ENCODE data around the gene AFTPH.

DNA sequence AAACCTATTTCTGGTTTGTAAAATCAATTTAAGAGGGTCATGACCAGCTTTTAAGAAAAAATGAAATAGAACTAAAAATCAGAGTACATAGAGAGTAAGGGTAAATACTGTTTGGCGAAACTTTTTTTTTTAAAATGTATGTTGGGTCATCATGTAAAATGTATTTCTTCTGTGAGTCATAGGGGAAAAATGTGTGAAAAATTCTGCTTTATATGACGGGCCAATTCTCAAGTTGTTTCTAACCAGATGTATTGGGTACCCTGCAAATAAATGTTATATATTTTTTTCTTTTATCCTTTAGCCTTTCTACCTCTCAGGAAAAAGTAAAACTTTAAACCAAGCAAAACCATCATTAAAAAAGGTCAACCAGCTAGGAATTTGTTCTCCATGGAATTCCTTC, 13.9 kb downstream of the AFTPH start:
- TF ChIP-seq, protein P1, sequence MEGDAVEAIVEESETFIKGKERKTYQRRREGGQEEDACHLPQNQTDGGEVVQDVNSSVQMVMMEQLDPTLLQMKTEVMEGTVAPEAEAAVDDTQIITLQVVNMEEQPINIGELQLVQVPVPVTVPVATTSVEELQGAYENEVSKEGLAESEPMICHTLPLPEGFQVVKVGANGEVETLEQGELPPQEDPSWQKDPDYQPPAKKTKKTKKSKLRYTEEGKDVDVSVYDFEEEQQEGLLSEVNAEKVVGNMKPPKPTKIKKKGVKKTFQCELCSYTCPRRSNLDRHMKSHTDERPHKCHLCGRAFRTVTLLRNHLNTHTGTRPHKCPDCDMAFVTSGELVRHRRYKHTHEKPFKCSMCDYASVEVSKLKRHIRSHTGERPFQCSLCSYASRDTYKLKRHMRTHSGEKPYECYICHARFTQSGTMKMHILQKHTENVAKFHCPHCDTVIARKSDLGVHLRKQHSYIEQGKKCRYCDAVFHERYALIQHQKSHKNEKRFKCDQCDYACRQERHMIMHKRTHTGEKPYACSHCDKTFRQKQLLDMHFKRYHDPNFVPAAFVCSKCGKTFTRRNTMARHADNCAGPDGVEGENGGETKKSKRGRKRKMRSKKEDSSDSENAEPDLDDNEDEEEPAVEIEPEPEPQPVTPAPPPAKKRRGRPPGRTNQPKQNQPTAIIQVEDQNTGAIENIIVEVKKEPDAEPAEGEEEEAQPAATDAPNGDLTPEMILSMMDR (IDR thresholded peaks at IDR 0.05) = no peak
- TF ChIP-seq, protein P2, sequence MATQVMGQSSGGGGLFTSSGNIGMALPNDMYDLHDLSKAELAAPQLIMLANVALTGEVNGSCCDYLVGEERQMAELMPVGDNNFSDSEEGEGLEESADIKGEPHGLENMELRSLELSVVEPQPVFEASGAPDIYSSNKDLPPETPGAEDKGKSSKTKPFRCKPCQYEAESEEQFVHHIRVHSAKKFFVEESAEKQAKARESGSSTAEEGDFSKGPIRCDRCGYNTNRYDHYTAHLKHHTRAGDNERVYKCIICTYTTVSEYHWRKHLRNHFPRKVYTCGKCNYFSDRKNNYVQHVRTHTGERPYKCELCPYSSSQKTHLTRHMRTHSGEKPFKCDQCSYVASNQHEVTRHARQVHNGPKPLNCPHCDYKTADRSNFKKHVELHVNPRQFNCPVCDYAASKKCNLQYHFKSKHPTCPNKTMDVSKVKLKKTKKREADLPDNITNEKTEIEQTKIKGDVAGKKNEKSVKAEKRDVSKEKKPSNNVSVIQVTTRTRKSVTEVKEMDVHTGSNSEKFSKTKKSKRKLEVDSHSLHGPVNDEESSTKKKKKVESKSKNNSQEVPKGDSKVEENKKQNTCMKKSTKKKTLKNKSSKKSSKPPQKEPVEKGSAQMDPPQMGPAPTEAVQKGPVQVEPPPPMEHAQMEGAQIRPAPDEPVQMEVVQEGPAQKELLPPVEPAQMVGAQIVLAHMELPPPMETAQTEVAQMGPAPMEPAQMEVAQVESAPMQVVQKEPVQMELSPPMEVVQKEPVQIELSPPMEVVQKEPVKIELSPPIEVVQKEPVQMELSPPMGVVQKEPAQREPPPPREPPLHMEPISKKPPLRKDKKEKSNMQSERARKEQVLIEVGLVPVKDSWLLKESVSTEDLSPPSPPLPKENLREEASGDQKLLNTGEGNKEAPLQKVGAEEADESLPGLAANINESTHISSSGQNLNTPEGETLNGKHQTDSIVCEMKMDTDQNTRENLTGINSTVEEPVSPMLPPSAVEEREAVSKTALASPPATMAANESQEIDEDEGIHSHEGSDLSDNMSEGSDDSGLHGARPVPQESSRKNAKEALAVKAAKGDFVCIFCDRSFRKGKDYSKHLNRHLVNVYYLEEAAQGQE (IDR thresholded peaks at IDR 0.05; ENCODE audit: insufficient read depth in 1 of 2, low read depth in 2 of 2, low read length in 1 of 2) = no peak
- no peak for TF ChIP-seq POLR2AphosphoS5 (IDR thresholded peaks at IDR 0.05; ENCODE audit: low read depth, low read length)
- no peak for TF ChIP-seq SIN3A (IDR thresholded peaks at IDR 0.05; ENCODE audit: borderline replicate concordance, insufficient read depth, low read depth, low read length)
